SIG-M5 treated with dmso at 0.1 percent for 504 hours (cell line): ENCODE results near the gene UNC119.
A peak's percentile ranks its signal among the peaks of the same experiment; 100 is the strongest.
"Not testable (repeated sequence)": the region's sequence is repeated elsewhere in the genome, so short reads cannot be mapped to it uniquely, and the experiment has no call there.

Experiments used
- DNase-seq: peaks from one replicate; lab custom pipeline; 2025; ENCODE audit not compliant: unreplicated experiment; lab: John Stamatoyannopoulos, UW

Gene UNC119

GRCh38 chr17:28552176-28552999, at the start of gene UNC119:
Gene UNC119, minus strand, starts transcription at chr17:28552624. Its CDS starts 67 bp downstream, at chr17:28552557.
- peak; percentile 63 for DNase-seq

- peak; percentile 94 for DNase-seq
Observed at GRCh38 chr17:28599311-28600184, 47.1 kb upstream of the UNC119 start.

- DNase-seq: peak; percentile 91
Observed at GRCh38 chr17:28598799-28599310, 46.4 kb upstream of the UNC119 start, which contains the start of gene SPAG5. Gene SPAG5, minus strand, starts transcription at chr17:28599025. Its CDS starts 79 bp downstream, at chr17:28598946.

- DNase-seq: no peak
Observed at GRCh38 chr17:28598389-28598788, 46.0 kb upstream of the UNC119 start.

- peak; percentile 31 for DNase-seq
Observed at GRCh38 chr17:28597606-28598383, 45.4 kb upstream of the UNC119 start.

- DNase-seq: no peak
Observed at GRCh38 chr17:28592260-28592659, 39.8 kb upstream of the UNC119 start.

GRCh38 chr17:28585851-28586250, 33.4 kb upstream of the UNC119 start:
- no peak for DNase-seq

GRCh38 chr17:28584434-28584833, 32.0 kb upstream of the UNC119 start:
- no peak for DNase-seq

GRCh38 chr17:28582513-28582912, 30.1 kb upstream of the UNC119 start:
- DNase-seq: no peak

- DNase-seq: no peak
Observed at GRCh38 chr17:28580959-28581358, 28.5 kb upstream of the UNC119 start.

- DNase-seq: no peak
Observed at GRCh38 chr17:28579526-28579925, 27.1 kb upstream of the UNC119 start.

GRCh38 chr17:28578246-28579195, 26.1 kb upstream of the UNC119 start:
- no peak for DNase-seq

GRCh38 chr17:28577466-28577824, 25.0 kb upstream of the UNC119 start:
- no peak for DNase-seq

- DNase-seq: peak; percentile 94
Observed at GRCh38 chr17:28576758-28577465, 24.5 kb upstream of the UNC119 start, which contains the start of gene ALDOC. Gene ALDOC, minus strand, starts transcription at chr17:28576895. Its CDS starts 1,363 bp downstream, at chr17:28575532.

GRCh38 chr17:28576016-28576415, 23.6 kb upstream of the UNC119 start:
- DNase-seq: not testable (repeated sequence)

- no peak for DNase-seq
Observed at GRCh38 chr17:28575126-28575795, 22.8 kb upstream of the UNC119 start.

GRCh38 chr17:28574526-28574925, 22.1 kb upstream of the UNC119 start:
- no peak for DNase-seq

- DNase-seq: no peak
Observed at GRCh38 chr17:28573966-28574480, 21.6 kb upstream of the UNC119 start.
